Lower lobe of right lung (tissue), 2 donors: ENCODE results near the gene PKIG. TPM values are rescaled to one million over a fixed set of nuclear protein-coding genes. Genes with fewer than 3 reads are reported as not detected.
A peak's percentile ranks its signal among the peaks of the same experiment; 100 is the strongest.

Experiments used
- ATAC-seq, 2 donors: fragments of 200-7000 bp; cut with Tn5 transposase; one replicate each; pipeline ENCODE4 v1.9.1; 2020 to 2022; ENCODE audit warnings: mild to moderate bottlenecking in 2 of 2, moderate library complexity in 2 of 2
- DNase-seq: peaks from one replicate; pipeline ENCODE4 v3.0.0-alpha.2; 2020
- H3K27ac ChIP-seq: fragments of 200-600 bp; one replicate; pipeline ENCODE4 v1.8.0; 2022
- H3K27me3 ChIP-seq: fragments of 200-600 bp; one replicate; pipeline ENCODE4 v1.8.0; 2022; ENCODE audit warnings: low read depth
- H3K36me3 ChIP-seq: fragments of 200-600 bp; one replicate; pipeline ENCODE4 v1.8.0; 2022; ENCODE audit warnings: mild to moderate bottlenecking
- H3K4me1 ChIP-seq: fragments of 200-600 bp; one replicate; pipeline ENCODE4 v1.8.0; 2022
- H3K4me3 ChIP-seq: fragments of 200-600 bp; one replicate; pipeline ENCODE4 v1.8.0; 2022; ENCODE audit warnings: mild to moderate bottlenecking
- H3K9me3 ChIP-seq: fragments of 200-600 bp; one replicate; pipeline ENCODE4 v1.8.0; 2022
- intact Hi-C: fragments of 100-400 bp; cut with DNase I; formaldehyde crosslinking; loops from one replicate; pipeline ENCODE4 v1.11.0; 2022
- total RNA-seq: library from RNA; stranded (reverse); fragmentation: NEBNext Ultra II Directional; extraction: Animal tissue kit (Norgen Biotek cat#: 25700); gene quantifications from one replicate; pipeline ENCODE4 v1.2.1, GENCODE V29; 2021
- TF ChIP-seq, protein P1 (sequence below): fragments of 200-600 bp; IDR thresholded peaks from one replicate; pipeline ENCODE4 v1.8.0; 2022; ENCODE audit warnings: antibody characterized with exemption, mild to moderate bottlenecking
- donor health status: DM: no; HTN: yes; CAD: no; lungs with severe emphysema.

PKIG gene
- total RNA-seq, 1 donor from 2014 or later = 61.6 TPM

DNA sequence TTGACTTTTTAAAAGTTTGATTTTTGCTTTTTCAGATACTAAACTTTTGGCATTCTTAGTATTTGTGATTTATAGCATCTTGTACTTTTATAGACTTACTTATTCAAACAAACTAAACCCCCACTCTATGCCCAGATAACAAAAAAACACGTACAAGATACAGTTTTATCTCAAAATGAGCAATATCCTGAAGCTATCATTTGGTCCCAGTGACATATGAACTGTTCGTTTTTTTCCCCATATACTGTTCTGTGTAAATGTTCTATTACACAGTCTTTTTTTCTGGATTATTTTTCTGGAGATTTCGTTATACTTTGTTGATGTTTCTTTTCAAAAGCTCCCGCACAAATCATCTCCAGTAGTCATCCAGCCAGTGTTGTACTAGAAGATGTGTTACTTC lies 33.3 kb upstream of the PKIG start:
- no peaks in the 10 kb centered on the region for H3K27me3 ChIP-seq
- TF ChIP-seq, protein P1, sequence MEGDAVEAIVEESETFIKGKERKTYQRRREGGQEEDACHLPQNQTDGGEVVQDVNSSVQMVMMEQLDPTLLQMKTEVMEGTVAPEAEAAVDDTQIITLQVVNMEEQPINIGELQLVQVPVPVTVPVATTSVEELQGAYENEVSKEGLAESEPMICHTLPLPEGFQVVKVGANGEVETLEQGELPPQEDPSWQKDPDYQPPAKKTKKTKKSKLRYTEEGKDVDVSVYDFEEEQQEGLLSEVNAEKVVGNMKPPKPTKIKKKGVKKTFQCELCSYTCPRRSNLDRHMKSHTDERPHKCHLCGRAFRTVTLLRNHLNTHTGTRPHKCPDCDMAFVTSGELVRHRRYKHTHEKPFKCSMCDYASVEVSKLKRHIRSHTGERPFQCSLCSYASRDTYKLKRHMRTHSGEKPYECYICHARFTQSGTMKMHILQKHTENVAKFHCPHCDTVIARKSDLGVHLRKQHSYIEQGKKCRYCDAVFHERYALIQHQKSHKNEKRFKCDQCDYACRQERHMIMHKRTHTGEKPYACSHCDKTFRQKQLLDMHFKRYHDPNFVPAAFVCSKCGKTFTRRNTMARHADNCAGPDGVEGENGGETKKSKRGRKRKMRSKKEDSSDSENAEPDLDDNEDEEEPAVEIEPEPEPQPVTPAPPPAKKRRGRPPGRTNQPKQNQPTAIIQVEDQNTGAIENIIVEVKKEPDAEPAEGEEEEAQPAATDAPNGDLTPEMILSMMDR = no peak
- peaks cover 24% of the 10 kb centered on the region for H3K4me1 ChIP-seq
- H3K9me3 ChIP-seq = no peaks in the 10 kb centered on the region
- peak overlapping the region; percentile 51 for H3K27ac ChIP-seq
- ATAC-seq = no peak
- DNase-seq = no peak
- H3K36me3 ChIP-seq = no peaks in the 10 kb centered on the region
- no peak overlapping the region for H3K4me3 ChIP-seq
- intact Hi-C loops = no loop called here

DNA sequence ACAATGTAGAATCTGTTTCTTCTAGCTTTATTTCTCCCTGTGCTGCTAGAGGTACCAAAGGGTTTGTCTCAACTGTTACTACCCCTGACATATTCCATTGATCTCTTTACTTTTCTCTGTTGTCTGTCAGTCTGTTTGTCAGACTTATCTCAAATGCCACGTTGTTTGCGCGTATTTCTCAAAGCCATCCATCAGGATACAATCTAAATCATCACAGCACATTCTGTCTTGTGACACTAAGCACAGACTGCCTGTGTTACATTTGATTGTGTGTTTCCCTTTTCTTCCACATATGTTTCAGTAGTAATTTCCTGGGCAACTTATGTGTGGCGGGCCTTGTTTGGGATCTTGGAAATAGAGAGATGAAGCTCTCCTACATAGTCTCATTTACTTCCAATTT lies 30.3 kb upstream of the PKIG start:
- TF ChIP-seq, protein P1 = no peak
- no peaks in the 10 kb centered on the region for H3K9me3 ChIP-seq
- intact Hi-C loops = no loop called here
- ATAC-seq (no peak), DNase-seq (no peak)
- peak overlapping the region; percentile 50 for H3K27ac ChIP-seq
- H3K4me3 ChIP-seq = no peak overlapping the region
- peaks cover 29% of the 10 kb centered on the region for H3K4me1 ChIP-seq
- no peaks in the 10 kb centered on the region for H3K27me3 ChIP-seq
- no peaks in the 10 kb centered on the region for H3K36me3 ChIP-seq

DNA sequence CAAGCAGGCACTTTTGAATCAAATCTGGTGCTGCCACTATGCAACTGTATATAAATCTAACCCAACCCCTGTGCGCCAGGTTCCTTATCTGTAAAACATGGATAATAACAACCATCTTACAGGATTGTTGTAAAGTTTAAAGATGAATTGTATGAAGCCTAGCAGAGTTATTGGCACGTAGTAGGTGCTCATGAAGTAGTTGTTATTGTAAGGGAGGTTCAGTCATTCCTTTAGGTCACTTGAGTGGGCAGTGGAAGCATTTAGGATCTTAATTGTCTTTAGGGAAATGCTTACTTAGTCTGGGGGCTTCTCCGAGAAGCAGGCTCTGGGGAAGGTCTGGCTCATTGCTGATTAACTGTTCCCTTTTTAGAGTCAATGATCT lies 29.8 kb upstream of the PKIG start:
- H3K36me3 ChIP-seq = no peaks in the 10 kb centered on the region
- no peaks in the 10 kb centered on the region for H3K27me3 ChIP-seq
- TF ChIP-seq, protein P1 = no peak
- DNase-seq = no peak
- no peak for ATAC-seq
- no peak overlapping the region for H3K4me3 ChIP-seq
- H3K4me1 ChIP-seq = peaks cover 29% of the 10 kb centered on the region
- intact Hi-C loops = no loop called here
- peak overlapping the region; percentile 50 for H3K27ac ChIP-seq
- no peaks in the 10 kb centered on the region for H3K9me3 ChIP-seq

DNA sequence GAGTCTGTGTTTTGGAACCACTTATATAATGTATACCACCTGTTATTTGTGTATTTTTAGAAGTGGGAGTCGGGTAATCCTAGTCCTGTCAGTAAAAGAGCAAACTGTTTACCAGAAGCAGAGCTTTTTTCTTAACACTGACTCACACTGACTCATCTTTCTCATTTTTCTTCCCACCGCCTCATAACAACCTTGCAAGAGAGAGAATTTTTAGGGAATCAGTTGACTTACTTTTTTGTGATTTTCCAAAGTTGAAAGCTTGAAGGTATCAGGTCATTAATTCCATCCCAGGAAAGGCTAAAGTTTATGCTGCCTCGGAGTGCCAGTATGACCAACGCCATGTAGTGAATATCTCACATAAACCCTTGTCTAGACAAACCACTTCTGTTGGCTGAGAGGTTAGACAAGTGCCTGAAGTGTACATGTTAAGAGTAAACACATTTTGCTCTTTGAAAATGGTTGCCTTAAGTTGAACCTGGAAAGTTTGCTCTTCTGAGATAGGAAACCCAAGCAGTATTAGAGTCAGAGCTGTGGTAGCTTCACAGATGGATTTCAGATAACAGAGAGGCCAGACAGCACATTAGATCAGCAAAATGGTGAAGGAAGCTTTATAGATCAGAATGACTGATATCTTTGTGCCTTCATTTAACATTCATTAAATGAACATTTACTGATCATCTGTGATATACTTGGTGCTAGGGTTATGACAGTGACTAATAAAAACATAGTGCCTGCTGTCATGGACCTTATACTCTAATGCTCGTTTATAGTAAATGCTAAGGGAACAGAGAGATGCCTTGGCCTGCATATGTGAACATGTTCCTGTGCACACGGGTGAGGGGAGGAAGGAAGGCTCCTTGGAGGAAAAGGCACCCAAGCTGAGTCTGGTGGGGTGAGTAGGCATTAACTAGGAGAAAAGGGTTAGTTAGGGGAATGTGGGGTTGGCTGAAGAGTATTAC lies 29.1 kb upstream of the PKIG start:
- peak; percentile 85 to 94 for ATAC-seq
- H3K4me3 ChIP-seq = no peak overlapping the region
- DNase-seq = no peak
- no peaks in the 10 kb centered on the region for H3K36me3 ChIP-seq
- intact Hi-C loops = no loop called here
- H3K9me3 ChIP-seq = no peaks in the 10 kb centered on the region
- peak overlapping the region; percentile 50 for H3K27ac ChIP-seq
- peaks cover 29% of the 10 kb centered on the region for H3K4me1 ChIP-seq
- H3K27me3 ChIP-seq = no peaks in the 10 kb centered on the region
- TF ChIP-seq, protein P1 = no peak

DNA sequence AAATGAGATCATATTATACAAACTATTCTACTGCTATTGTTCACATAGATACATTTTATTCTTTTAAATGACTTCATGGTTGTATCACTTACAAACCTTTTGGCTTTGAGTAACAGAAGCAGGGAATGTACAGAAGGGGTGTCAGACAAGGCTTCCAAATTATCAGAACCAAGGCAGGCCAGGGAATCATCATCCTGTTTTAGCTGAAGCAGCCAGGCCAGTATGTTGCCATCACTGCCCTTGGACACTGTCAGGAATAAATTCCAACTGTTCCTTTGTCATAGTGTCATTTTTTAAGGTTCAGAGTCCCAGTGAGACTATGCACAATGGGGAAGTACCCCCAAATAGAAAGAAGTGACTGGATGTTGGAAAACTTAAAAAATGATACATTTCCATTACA lies 23.1 kb upstream of the PKIG start:
- no peak overlapping the region for H3K4me3 ChIP-seq
- no peak overlapping the region for H3K27ac ChIP-seq
- ATAC-seq (no peak), DNase-seq (no peak)
- H3K9me3 ChIP-seq = no peaks in the 10 kb centered on the region
- H3K4me1 ChIP-seq = peaks cover 7% of the 10 kb centered on the region
- no peaks in the 10 kb centered on the region for H3K36me3 ChIP-seq
- intact Hi-C loops = no loop called here
- no peaks in the 10 kb centered on the region for H3K27me3 ChIP-seq
- TF ChIP-seq, protein P1 = no peak
